Liver (tissue), 3 donors: Measurements from ENCODE around the gene TTLL4.

ENCODE experiments used
- ATF3 ChIP-seq: IDR thresholded peaks from 2 replicates; pipeline ENCODE4 v1.6.1; 2016; ENCODE audit warnings: antibody characterized with exemption
- EGR1 ChIP-seq, 2 donors: IDR thresholded peaks; 2 replicates each; pipeline ENCODE4 v1.6.1; 2016 to 2018; ENCODE audit warnings: antibody characterized with exemption in 2 of 2, low read depth in 2 of 2
- FOXA1 ChIP-seq: IDR thresholded peaks from 2 replicates; pipeline ENCODE4 v1.6.1; 2016; ENCODE audit warnings: antibody characterized with exemption
- GABPA ChIP-seq, 2 donors: IDR thresholded peaks in 1 of 2; conservative IDR thresholded peaks in 1 of 2; 2 replicates each; pipeline ENCODE4 v1.6.1; 2016; ENCODE audit warnings: antibody characterized with exemption in 2 of 2, mild to moderate bottlenecking in 1 of 2, moderate library complexity in 1 of 2
- HNF4A ChIP-seq, 2 donors: conservative IDR thresholded peaks; 2 replicates each; pipeline ENCODE4 v1.6.1; 2016; ENCODE audit warnings: antibody characterized with exemption in 2 of 2, mild to moderate bottlenecking in 2 of 2
- JUND ChIP-seq, 2 donors: IDR thresholded peaks; 2 replicates each; pipeline ENCODE4 v1.6.1; 2016; ENCODE audit warnings: antibody characterized with exemption in 2 of 2
- RAD21 ChIP-seq, 2 donors: IDR thresholded peaks; 2 replicates each; pipeline ENCODE4 v1.6.1; 2016; ENCODE audit warnings: antibody characterized with exemption in 2 of 2, mild to moderate bottlenecking in 2 of 2
- SP1 ChIP-seq: IDR thresholded peaks from 2 replicates; pipeline ENCODE4 v1.6.1; 2018; ENCODE audit warnings: antibody characterized with exemption, mild to moderate bottlenecking
- TAF1 ChIP-seq: conservative IDR thresholded peaks from 2 replicates; pipeline ENCODE4 v1.6.1; 2016; ENCODE audit warnings: antibody characterized with exemption, mild to moderate bottlenecking
- YY1 ChIP-seq: IDR thresholded peaks from 2 replicates; pipeline ENCODE4 v1.6.1; 2016; ENCODE audit warnings: antibody characterized with exemption, mild to moderate bottlenecking
- TF ChIP-seq, protein P1 (sequence below): fragments of 150-350 bp; IDR thresholded peaks from 2 replicates; pipeline ENCODE4 v1.5.1; 2017; ENCODE audit warnings: improper control_type of control experiment, low read depth, low read length; ENCODE audit not compliant: missing input control
- TF ChIP-seq, protein P2 (sequence below): IDR thresholded peaks from 2 replicates; pipeline ENCODE4 v1.6.1; 2016; ENCODE audit warnings: antibody characterized with exemption, mild to moderate bottlenecking
- TF ChIP-seq, protein P3 (sequence below): IDR thresholded peaks from 2 replicates; pipeline ENCODE4 v1.6.1; 2016; ENCODE audit warnings: antibody characterized with exemption
- TF ChIP-seq, protein P4 (sequence below): IDR thresholded peaks from 2 replicates; pipeline ENCODE4 v1.6.1; 2016; ENCODE audit warnings: antibody characterized with exemption
- donor health status: healthy.
- donor health status: healthy.

GRCh38 chr2:218754781-218755180, 44.1 kb downstream of the TTLL4 start:
- TF ChIP-seq, protein P1, sequence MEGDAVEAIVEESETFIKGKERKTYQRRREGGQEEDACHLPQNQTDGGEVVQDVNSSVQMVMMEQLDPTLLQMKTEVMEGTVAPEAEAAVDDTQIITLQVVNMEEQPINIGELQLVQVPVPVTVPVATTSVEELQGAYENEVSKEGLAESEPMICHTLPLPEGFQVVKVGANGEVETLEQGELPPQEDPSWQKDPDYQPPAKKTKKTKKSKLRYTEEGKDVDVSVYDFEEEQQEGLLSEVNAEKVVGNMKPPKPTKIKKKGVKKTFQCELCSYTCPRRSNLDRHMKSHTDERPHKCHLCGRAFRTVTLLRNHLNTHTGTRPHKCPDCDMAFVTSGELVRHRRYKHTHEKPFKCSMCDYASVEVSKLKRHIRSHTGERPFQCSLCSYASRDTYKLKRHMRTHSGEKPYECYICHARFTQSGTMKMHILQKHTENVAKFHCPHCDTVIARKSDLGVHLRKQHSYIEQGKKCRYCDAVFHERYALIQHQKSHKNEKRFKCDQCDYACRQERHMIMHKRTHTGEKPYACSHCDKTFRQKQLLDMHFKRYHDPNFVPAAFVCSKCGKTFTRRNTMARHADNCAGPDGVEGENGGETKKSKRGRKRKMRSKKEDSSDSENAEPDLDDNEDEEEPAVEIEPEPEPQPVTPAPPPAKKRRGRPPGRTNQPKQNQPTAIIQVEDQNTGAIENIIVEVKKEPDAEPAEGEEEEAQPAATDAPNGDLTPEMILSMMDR, result no peak
- TF ChIP-seq SP1 (no peak), RAD21 (IDR thresholded peaks at IDR 0.05) (no peak), GABPA (IDR thresholded peaks at IDR 0.05 in 1 of 2, conservative IDR thresholded peaks at IDR 0.05 in 1 of 2) (no peak), YY1 (no peak), EGR1 (IDR thresholded peaks at IDR 0.05; ENCODE audit: low read depth in 2 of 2) (no peak), JUND (IDR thresholded peaks at IDR 0.05) (no peak), HNF4A (conservative IDR thresholded peaks at IDR 0.05) (no peak), TAF1 (no peak), ATF3 (no peak), FOXA1 (no peak)
- TF ChIP-seq, protein P2, sequence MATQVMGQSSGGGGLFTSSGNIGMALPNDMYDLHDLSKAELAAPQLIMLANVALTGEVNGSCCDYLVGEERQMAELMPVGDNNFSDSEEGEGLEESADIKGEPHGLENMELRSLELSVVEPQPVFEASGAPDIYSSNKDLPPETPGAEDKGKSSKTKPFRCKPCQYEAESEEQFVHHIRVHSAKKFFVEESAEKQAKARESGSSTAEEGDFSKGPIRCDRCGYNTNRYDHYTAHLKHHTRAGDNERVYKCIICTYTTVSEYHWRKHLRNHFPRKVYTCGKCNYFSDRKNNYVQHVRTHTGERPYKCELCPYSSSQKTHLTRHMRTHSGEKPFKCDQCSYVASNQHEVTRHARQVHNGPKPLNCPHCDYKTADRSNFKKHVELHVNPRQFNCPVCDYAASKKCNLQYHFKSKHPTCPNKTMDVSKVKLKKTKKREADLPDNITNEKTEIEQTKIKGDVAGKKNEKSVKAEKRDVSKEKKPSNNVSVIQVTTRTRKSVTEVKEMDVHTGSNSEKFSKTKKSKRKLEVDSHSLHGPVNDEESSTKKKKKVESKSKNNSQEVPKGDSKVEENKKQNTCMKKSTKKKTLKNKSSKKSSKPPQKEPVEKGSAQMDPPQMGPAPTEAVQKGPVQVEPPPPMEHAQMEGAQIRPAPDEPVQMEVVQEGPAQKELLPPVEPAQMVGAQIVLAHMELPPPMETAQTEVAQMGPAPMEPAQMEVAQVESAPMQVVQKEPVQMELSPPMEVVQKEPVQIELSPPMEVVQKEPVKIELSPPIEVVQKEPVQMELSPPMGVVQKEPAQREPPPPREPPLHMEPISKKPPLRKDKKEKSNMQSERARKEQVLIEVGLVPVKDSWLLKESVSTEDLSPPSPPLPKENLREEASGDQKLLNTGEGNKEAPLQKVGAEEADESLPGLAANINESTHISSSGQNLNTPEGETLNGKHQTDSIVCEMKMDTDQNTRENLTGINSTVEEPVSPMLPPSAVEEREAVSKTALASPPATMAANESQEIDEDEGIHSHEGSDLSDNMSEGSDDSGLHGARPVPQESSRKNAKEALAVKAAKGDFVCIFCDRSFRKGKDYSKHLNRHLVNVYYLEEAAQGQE, result no peak
- TF ChIP-seq, protein P3, sequence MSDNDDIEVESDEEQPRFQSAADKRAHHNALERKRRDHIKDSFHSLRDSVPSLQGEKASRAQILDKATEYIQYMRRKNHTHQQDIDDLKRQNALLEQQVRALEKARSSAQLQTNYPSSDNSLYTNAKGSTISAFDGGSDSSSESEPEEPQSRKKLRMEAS, result no peak
- TF ChIP-seq, protein P4, sequence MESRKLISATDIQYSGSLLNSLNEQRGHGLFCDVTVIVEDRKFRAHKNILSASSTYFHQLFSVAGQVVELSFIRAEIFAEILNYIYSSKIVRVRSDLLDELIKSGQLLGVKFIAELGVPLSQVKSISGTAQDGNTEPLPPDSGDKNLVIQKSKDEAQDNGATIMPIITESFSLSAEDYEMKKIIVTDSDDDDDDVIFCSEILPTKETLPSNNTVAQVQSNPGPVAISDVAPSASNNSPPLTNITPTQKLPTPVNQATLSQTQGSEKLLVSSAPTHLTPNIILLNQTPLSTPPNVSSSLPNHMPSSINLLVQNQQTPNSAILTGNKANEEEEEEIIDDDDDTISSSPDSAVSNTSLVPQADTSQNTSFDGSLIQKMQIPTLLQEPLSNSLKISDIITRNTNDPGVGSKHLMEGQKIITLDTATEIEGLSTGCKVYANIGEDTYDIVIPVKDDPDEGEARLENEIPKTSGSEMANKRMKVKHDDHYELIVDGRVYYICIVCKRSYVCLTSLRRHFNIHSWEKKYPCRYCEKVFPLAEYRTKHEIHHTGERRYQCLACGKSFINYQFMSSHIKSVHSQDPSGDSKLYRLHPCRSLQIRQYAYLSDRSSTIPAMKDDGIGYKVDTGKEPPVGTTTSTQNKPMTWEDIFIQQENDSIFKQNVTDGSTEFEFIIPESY, result no peak
